Chondrocyte (in vitro differentiated cells): ENCODE results near the gene DDTL. TPM values are rescaled to one million over a fixed set of nuclear protein-coding genes. Genes with fewer than 3 reads are reported as not detected.
"Not testable (repeated sequence)": the region's sequence is repeated elsewhere in the genome, so short reads cannot be mapped to it uniquely, and the experiment has no call there.

Experiments
- DNase-seq: peaks from one replicate; pipeline ENCODE4 v3.0.0; 2021; ENCODE audit warnings: mixed read lengths, low spot score
- H3K27ac Mint-ChIP-seq: one replicate; pipeline ENCODE4 v1.8.0; 2021; ENCODE audit warnings: mild to moderate bottlenecking, moderate library complexity, mixed read lengths; ENCODE audit not compliant: unreplicated experiment
- H3K27me3 Mint-ChIP-seq: 2 replicates; pipeline ENCODE4 v1.8.0; 2021; ENCODE audit warnings: low read depth, mixed read lengths
- H3K36me3 Mint-ChIP-seq: 2 replicates; pipeline ENCODE4 v1.8.0; 2021; ENCODE audit warnings: low read depth, mixed read lengths
- H3K4me1 Mint-ChIP-seq: 2 replicates; pipeline ENCODE4 v1.8.0; 2021; ENCODE audit warnings: low read depth, mild to moderate bottlenecking, mixed read lengths
- H3K4me3 Mint-ChIP-seq: one replicate; pipeline ENCODE4 v1.8.0; 2021; ENCODE audit warnings: mild to moderate bottlenecking, moderate library complexity, mixed read lengths; ENCODE audit not compliant: unreplicated experiment
- H3K9me3 Mint-ChIP-seq: 2 replicates; pipeline ENCODE4 v1.8.0; 2021; ENCODE audit warnings: low read depth, mixed read lengths
- CTCF ChIP-seq: fragments of 200-600 bp; sonication (generic); IDR thresholded peaks from 2 replicates; pipeline ENCODE4 v1.5.0; 2021; ENCODE audit warnings: antibody characterized with exemption, mild to moderate bottlenecking, moderate library complexity
- total RNA-seq: library from RNA; stranded (reverse); gene quantifications from 3 replicates; pipeline ENCODE4 v1.2.1, GENCODE V29; 2021

The DDTL gene
- total RNA-seq, 1 donor from 2014 or later, result not detected

- TF ChIP-seq CTCF, result no peak
- no peaks in the 10 kb centered on the region for H3K36me3 Mint-ChIP-seq
- H3K27ac Mint-ChIP-seq, result no peak overlapping the region
- no peak overlapping the region for H3K4me3 Mint-ChIP-seq
- no peaks in the 10 kb centered on the region for H3K9me3 Mint-ChIP-seq
- no peaks in the 10 kb centered on the region for H3K27me3 Mint-ChIP-seq
- no peak for DNase-seq
- no peaks in the 10 kb centered on the region for H3K4me1 Mint-ChIP-seq
Observed at GRCh38 chr22:23938328-23939016, 28.2 kb upstream of the DDTL start.

GRCh38 chr22:23939017-23939357, 27.7 kb upstream of the DDTL start:
- Mint-ChIP-seq H3K36me3 (no peaks in the 10 kb centered on the region), H3K27me3 (no peaks in the 10 kb centered on the region), H3K4me1 (no peaks in the 10 kb centered on the region), H3K9me3 (no peaks in the 10 kb centered on the region), H3K4me3 (no peak overlapping the region), H3K27ac (no peak overlapping the region)
- TF ChIP-seq CTCF, result no peak
- no peak for DNase-seq

- H3K27me3 Mint-ChIP-seq, H3K4me1 Mint-ChIP-seq, H3K4me3 Mint-ChIP-seq, H3K9me3 Mint-ChIP-seq, H3K36me3 Mint-ChIP-seq, H3K27ac Mint-ChIP-seq, DNase-seq: not testable (repeated sequence)
Observed at GRCh38 chr22:23940166-23940565, 26.5 kb upstream of the DDTL start.

GRCh38 chr22:23947391-23947790, 19.3 kb upstream of the DDTL start:
- H3K27me3 Mint-ChIP-seq, H3K4me1 Mint-ChIP-seq: not testable (repeated sequence)

GRCh38 chr22:23949764-23950163, 16.9 kb upstream of the DDTL start:
- not testable (repeated sequence) for H3K27me3 Mint-ChIP-seq, H3K9me3 Mint-ChIP-seq, H3K4me3 Mint-ChIP-seq, H3K36me3 Mint-ChIP-seq, H3K27ac Mint-ChIP-seq, H3K4me1 Mint-ChIP-seq, DNase-seq

More at GRCh38 chr22:23947391-23947790, 19.3 kb upstream of the DDTL start:
- not testable (repeated sequence) for DNase-seq, H3K36me3 Mint-ChIP-seq, H3K9me3 Mint-ChIP-seq, H3K4me3 Mint-ChIP-seq, H3K27ac Mint-ChIP-seq

GRCh38 chr22:23951383-23951782, 15.3 kb upstream of the DDTL start:
- H3K4me3 Mint-ChIP-seq, H3K36me3 Mint-ChIP-seq, DNase-seq, H3K27ac Mint-ChIP-seq, H3K4me1 Mint-ChIP-seq, H3K27me3 Mint-ChIP-seq, H3K9me3 Mint-ChIP-seq: not testable (repeated sequence)

GRCh38 chr22:23952794-23953405, 13.8 kb upstream of the DDTL start:
- DNase-seq, H3K4me3 Mint-ChIP-seq, H3K36me3 Mint-ChIP-seq: not testable (repeated sequence)

GRCh38 chr22:23953485-23953884, 13.2 kb upstream of the DDTL start:
- H3K36me3 Mint-ChIP-seq, H3K4me3 Mint-ChIP-seq, H3K27ac Mint-ChIP-seq, H3K9me3 Mint-ChIP-seq, DNase-seq, H3K27me3 Mint-ChIP-seq, H3K4me1 Mint-ChIP-seq: not testable (repeated sequence)

More at GRCh38 chr22:23952794-23953405, 13.8 kb upstream of the DDTL start:
- H3K27me3 Mint-ChIP-seq, H3K4me1 Mint-ChIP-seq, H3K9me3 Mint-ChIP-seq, H3K27ac Mint-ChIP-seq: not testable (repeated sequence)

GRCh38 chr22:23954193-23954990, 12.3 kb upstream of the DDTL start:
- H3K4me3 Mint-ChIP-seq, H3K9me3 Mint-ChIP-seq, H3K4me1 Mint-ChIP-seq, DNase-seq, H3K27me3 Mint-ChIP-seq, H3K36me3 Mint-ChIP-seq, H3K27ac Mint-ChIP-seq: not testable (repeated sequence)

- H3K4me1 Mint-ChIP-seq, H3K4me3 Mint-ChIP-seq, H3K27me3 Mint-ChIP-seq, H3K9me3 Mint-ChIP-seq, DNase-seq, H3K36me3 Mint-ChIP-seq, H3K27ac Mint-ChIP-seq: not testable (repeated sequence)
Observed at GRCh38 chr22:23954991-23955305, 11.7 kb upstream of the DDTL start.

GRCh38 chr22:23955886-23956285, 10.8 kb upstream of the DDTL start:
- not testable (repeated sequence) for H3K4me3 Mint-ChIP-seq, DNase-seq, H3K27me3 Mint-ChIP-seq, H3K27ac Mint-ChIP-seq, H3K9me3 Mint-ChIP-seq, H3K4me1 Mint-ChIP-seq, H3K36me3 Mint-ChIP-seq
